Activated CD8-positive, alpha-beta memory T cell treated with anti-CD3 and anti-CD28 coated beads, Interleukin-2, amount 50 U/mL, for 1 hour (primary cell): ENCODE data around the gene MELTF.

ENCODE experiments used
- DNase-seq: peaks from one replicate; pipeline ENCODE4 v3.0.0-alpha.2; 2020; ENCODE audit errors: extremely low read depth

MELTF gene

DNA sequence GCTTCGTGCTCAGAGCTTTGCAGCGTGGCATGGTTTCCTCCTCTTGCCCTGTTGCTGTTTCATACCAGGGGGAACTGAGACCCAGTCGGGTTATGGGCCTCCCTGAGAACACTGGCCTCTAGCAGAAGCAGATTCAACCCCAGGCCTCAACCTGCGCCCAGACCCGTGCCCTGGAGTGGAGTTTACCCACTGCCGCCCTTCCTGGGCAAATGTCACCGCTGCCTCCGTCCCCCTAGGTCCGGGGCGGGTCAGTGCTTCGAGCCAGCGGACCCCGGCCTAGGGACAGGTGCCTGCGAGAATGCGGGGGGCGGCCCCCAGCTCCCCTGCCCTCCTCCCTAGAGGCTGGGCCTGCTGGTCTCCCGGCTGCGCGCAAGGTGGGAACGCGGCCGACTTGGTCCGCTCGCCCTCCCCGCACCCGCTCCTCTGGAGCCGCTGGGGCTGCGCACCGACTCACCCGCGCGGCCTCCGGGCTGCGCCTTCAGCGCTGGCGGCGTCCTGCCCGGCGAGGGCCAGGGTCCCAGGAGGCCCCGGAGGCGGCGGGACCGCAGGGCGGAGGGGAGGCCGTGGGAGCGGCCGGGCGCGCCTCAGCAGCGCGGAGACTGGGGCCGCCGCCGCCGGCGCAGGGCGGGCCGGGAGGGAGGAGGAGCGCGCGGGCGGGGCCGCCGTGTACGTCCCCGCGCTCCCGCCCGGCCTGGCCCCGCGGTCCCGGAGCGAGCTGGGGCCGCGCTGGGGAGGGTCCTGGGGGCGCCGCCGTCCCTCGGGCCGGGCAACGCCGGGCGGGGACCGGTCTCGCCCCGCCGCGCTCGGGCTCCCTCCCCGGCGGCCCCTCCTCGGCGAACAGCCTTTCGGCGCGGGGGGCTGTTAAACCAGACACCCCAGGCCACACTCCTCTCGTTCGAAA, 61.1 kb downstream of the MELTF start, which contains the start of gene PIGZ:
PIGZ (minus strand) TSS at position 601 of the 901 bp plus-strand sequence. CDS start 16,802 bp downstream, outside the sequence.
- no peak for DNase-seq

DNA sequence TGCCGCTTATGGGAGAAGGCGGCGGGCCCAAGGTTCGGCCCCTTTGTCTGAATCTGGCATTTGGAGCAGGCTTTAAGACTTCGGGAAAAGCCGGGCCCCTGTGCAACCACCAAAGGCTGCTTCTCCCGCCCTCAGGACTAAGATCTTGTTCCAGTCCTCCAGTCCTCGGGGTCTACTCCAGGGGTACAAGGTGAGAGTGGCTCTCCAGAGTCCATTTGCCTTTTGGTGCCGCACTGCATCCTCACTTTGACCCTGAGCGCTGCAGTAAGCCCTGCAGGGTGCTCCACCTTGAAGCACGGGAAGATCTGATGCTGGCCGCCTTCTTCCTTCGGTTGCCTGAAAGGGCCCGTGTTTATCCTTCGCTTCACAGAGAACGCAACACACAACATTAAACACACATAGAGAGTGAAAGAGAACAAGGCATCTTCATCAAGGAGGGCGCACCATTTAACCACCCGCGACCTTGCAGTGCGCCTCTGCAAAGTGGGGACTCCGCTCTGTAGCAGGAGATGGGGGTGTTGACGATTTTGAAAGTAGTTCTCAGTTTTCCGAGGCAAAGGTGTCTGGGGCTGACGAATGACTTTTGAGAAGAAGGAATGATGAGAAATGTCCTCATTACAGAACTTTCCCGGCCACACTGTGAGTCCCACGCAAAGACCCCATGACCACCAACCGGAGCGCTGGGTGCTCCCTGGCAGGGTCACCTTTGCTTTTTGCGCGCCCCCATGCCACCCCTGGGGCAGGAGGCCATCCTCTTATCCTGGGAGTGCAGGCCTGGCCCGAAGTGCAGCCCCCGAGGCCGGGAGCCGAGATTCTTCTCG, 62.0 kb downstream of the MELTF start:
- DNase-seq, result no peak

DNA sequence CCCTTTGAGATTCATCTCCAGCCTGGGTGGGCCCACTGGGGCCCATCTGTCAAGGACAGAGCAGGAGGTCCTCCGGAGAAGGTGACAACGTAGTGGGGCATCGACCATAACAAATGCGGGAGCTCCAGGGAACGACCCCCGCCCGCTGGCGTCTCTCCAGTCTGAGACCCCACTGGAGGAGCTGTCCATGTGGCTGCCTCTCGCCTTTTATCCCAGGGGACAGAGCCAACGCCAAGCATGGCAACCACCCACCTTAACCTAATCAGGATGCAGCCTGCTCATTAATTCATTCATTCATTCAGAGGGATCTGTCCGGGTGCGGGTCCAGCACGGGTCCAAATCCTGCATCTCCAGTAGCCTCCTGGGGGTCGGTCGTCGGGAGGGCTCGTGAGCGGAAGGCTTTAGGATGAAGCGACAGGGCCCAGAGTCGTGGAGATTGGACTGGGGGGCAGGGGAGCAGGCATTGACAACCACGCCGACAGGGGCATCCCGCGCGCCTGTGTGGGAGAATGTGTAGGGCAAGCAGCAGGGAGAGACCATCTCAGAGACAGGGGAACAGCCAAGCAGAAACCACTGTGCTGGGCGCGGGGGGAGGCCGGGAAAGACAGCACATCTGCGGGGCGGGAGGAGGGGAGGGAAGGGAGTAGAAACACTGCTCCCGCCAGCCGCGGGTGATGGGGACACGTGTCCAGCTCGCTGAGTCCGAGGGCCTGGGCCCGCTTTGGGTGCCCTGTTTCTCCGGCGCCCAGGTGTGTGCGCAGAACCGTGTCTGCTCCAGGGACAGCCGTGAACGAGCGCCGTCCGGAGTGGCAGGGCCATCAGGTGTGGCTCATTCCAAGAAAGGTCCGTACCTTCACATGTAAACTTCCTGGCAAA, 62.9 kb downstream of the MELTF start:
- no peak for DNase-seq

- DNase-seq, result no peak
Observed at GRCh38 chr3:196965804-196966173, 63.8 kb downstream of the MELTF start.

DNA sequence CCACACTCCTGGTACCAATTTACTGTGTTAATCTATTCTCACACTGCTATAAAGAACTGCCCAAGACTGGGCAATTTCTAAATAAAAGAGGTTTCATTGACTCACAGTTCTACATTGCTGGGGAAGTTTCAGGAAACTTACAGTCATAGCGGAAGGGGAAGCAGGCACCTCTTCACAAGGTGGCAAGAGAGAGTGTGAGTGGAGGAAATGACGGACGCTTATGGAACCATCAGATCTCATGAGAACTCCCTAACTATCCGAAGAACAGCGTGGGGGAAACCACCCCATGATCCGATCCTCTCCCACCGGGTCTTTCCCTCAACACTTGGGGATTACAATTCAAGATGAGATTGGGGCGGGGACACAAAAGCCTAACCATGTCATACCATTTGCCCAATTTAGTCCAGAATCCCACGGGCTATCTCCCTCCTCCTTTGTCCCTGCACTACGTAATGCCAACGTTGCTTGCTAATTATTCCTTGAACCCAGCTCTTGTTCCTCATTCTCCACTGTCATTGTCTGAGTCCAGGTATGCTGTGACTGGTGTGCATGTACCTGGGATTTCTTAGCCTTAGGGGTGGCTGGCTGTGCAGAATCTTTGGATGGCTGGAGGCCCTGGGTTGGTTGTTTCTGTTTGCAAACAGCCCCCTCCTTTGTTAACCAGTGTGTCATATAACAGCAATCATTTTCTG, 64.4 kb downstream of the MELTF start:
- DNase-seq, result no peak

DNA sequence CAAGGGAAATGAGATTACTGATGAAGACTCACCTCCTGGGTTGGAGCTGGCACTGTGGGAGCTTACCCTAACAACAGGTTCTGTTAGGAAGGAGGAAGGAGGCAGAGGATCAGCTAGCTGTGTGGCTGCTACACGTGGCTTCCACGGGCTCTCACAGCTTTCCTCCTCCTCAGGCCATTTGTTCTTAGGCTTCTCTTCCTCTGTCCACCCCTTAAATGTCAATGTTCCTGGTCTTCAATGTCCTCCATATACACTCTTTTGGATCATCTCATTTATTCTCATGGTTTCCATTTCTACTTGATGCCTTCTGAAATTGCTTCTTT, 66.0 kb downstream of the MELTF start:
- DNase-seq, result no peak

DNA sequence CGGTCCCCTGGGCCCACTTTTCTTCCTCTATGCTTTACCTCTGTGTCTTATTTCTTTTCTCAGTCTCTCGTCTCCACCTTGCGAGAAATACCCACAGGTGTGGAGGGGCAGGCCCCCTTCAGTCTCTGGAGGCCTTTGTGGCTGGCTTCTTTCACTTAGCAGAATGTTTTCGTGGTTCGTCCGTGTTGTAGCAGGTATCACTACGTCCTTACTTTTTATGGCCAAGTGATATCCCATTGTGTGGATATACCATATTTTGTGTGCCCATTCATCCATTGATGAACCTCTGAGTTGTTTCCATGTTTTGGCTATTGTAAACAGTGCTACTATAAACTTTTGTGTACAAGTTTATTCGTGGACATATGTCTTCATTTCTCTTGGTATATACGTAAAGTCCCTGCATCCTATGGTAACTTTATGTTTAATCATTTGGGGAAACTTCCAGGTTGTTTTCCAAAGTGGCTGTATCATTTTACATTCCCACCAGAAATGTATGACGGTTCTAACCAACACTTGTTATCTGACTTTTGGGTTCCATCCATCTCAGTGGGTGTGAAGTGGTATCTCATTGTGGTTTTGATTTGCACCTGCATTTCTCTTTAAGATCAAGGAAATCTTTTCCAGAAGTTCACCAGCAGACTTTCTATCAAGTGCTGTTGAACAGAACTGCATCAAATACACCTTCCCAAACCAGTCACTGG, 66.5 kb downstream of the MELTF start:
- DNase-seq, result no peak

GRCh38 chr3:196962108-196962929, 67.3 kb downstream of the MELTF start:
- no peak for DNase-seq

DNA sequence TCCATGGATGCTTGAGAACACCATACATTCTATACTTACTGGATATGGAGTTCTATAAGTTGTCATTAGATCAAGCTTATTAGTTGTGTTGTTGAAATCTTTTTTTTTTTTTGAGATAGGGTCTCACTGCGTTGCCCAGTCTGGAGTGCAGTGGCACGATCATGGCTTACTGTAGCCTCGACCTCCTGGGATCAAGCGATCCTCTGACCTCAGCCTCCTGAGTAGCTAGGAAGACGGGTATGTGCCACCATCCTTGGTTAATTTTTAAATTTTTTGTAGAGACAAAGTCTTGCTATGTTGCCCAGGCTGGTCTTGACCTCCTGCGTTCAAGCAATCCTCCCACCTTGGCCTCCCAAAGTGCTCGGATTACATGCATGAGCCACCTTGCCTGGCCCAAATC, 74.8 kb downstream of the MELTF start:
- DNase-seq, result no peak
